Colonic mucosa (tissue), 4 donors: ENCODE measurements around the gene OSTM1. TPM values are rescaled to one million over a fixed set of nuclear protein-coding genes. Genes with fewer than 3 reads are reported as not detected.

Experiments used
- DNase-seq: peaks from one replicate; pipeline ENCODE4 v3.0.0-alpha.2; 2020
- H3K27ac ChIP-seq: fragments of 200-600 bp; one replicate; pipeline ENCODE4 v1.8.0; 2021
- H3K27me3 ChIP-seq: fragments of 200-600 bp; one replicate; pipeline ENCODE4 v1.8.0; 2021
- H3K36me3 ChIP-seq: fragments of 200-600 bp; one replicate; pipeline ENCODE4 v1.8.0; 2021
- H3K4me1 ChIP-seq: fragments of 200-600 bp; one replicate; pipeline ENCODE4 v1.8.0; 2021; ENCODE audit warnings: mild to moderate bottlenecking
- H3K4me3 ChIP-seq: fragments of 200-600 bp; one replicate; pipeline ENCODE4 v1.8.0; 2021
- H3K9ac ChIP-seq, 2 donors: one replicate each; pipeline ENCODE4 v1.7.0; 2013; ENCODE audit warnings: control low read depth in 2 of 2, low read depth in 2 of 2, low read length in 2 of 2
- H3K9me3 ChIP-seq: fragments of 200-600 bp; one replicate; pipeline ENCODE4 v1.8.0; 2021
- intact Hi-C: fragments of 100-400 bp; cut with DNase I; formaldehyde crosslinking; loops from one replicate; pipeline ENCODE4 v1.14.1; 2022
- total RNA-seq, 2 donors: library from RNA; stranded (reverse); fragmentation: NEBNext Ultra II Directional in 1 of 2; extraction: Animal tissue kit (Norgen Biotek cat#: 25700) in 1 of 2; gene quantifications; one replicate each; pipeline ENCODE4 v1.2.1, GENCODE V29; 2021
- TF ChIP-seq, protein P1 (sequence below): fragments of 200-600 bp; IDR thresholded peaks from one replicate; pipeline ENCODE4 v1.8.0; 2022; ENCODE audit warnings: antibody characterized with exemption, mild to moderate bottlenecking
- donor health status: healthy.
- donor health status: DM: no; HTN: no; CAD: no.
- donor health status: DM: no; HTN: no; CAD: no.

Gene OSTM1
- total RNA-seq, 2 donors from 2014 or later: 14.7 to 21.1 TPM

GRCh38 chr6:108068618-108069017 lies 5.9 kb downstream of the OSTM1 start:
- Histone ChIP-seq H3K9me3 (no peaks in the 10 kb centered on the region), H3K27ac (no peak overlapping the region), H3K4me3 (no peak overlapping the region), H3K9ac (no peak overlapping the region), H3K36me3 (no peaks in the 10 kb centered on the region), H3K4me1 (no peaks in the 10 kb centered on the region), H3K27me3 (no peaks in the 10 kb centered on the region)
- TF ChIP-seq, protein P1, sequence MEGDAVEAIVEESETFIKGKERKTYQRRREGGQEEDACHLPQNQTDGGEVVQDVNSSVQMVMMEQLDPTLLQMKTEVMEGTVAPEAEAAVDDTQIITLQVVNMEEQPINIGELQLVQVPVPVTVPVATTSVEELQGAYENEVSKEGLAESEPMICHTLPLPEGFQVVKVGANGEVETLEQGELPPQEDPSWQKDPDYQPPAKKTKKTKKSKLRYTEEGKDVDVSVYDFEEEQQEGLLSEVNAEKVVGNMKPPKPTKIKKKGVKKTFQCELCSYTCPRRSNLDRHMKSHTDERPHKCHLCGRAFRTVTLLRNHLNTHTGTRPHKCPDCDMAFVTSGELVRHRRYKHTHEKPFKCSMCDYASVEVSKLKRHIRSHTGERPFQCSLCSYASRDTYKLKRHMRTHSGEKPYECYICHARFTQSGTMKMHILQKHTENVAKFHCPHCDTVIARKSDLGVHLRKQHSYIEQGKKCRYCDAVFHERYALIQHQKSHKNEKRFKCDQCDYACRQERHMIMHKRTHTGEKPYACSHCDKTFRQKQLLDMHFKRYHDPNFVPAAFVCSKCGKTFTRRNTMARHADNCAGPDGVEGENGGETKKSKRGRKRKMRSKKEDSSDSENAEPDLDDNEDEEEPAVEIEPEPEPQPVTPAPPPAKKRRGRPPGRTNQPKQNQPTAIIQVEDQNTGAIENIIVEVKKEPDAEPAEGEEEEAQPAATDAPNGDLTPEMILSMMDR: no peak
- no peak for DNase-seq
- intact Hi-C loops: no loop called here

DNA sequence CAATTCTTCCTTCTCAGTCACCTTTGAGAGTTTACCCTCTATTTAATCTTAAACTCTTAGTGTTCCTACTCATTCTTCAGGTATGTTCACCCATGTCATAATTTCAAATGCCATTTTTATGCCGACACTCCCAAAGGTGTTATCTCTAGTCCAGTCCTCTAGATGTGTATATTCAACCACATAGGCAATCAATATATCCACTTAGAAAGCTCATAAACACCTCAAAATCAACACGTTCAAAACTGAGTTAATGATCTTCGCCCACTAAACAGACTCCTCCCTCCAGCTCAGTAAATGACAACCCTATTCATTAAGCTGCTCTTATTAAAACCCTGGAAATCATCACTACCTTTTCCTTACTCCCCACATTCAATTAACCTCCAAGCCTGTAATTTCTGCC lies 6.4 kb downstream of the OSTM1 start:
- Histone ChIP-seq H3K36me3 (no peaks in the 10 kb centered on the region), H3K4me1 (no peaks in the 10 kb centered on the region), H3K9ac (no peak overlapping the region), H3K9me3 (no peaks in the 10 kb centered on the region), H3K4me3 (no peak overlapping the region), H3K27me3 (no peaks in the 10 kb centered on the region), H3K27ac (no peak overlapping the region)
- TF ChIP-seq, protein P1: no peak
- intact Hi-C loops: no loop called here
- DNase-seq: no peak

GRCh38 chr6:108052706-108053105 lies 21.8 kb downstream of the OSTM1 start:
- Histone ChIP-seq H3K27ac (no peak overlapping the region), H3K9me3 (no peaks in the 10 kb centered on the region), H3K4me3 (no peak overlapping the region), H3K27me3 (no peaks in the 10 kb centered on the region), H3K9ac (no peak overlapping the region), H3K36me3 (no peaks in the 10 kb centered on the region), H3K4me1 (no peaks in the 10 kb centered on the region)
- DNase-seq: no peak
- intact Hi-C loops: no loop called here
- TF ChIP-seq, protein P1: no peak

DNA sequence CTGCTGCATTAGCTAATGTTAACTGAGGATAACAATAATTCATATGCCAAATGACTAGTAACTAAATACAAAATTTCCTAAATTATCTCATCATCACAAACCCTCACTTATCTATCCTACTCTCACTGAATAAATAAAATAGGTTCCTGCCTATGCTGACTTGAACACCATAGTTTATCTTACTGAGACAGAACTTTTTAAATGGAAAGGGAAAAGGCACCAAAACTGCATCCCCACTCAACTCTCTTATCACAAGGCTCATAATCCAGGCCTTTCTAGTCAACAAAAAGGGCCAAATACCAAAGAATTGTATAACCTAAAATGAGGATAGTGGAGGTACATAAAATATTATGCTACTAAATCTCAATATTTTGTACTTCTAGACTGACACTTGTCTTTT lies 23.1 kb downstream of the OSTM1 start:
- Histone ChIP-seq H3K4me1 (no peaks in the 10 kb centered on the region), H3K36me3 (no peaks in the 10 kb centered on the region), H3K27me3 (no peaks in the 10 kb centered on the region), H3K9ac (no peak overlapping the region), H3K4me3 (no peak overlapping the region), H3K27ac (no peak overlapping the region), H3K9me3 (no peaks in the 10 kb centered on the region)
- DNase-seq: no peak
- TF ChIP-seq, protein P1: no peak
- intact Hi-C loops: loop anchor here (2.0 kb wide), 1 partner anchor 71 kb away; no protein-coding TSS in a partner anchor

DNA sequence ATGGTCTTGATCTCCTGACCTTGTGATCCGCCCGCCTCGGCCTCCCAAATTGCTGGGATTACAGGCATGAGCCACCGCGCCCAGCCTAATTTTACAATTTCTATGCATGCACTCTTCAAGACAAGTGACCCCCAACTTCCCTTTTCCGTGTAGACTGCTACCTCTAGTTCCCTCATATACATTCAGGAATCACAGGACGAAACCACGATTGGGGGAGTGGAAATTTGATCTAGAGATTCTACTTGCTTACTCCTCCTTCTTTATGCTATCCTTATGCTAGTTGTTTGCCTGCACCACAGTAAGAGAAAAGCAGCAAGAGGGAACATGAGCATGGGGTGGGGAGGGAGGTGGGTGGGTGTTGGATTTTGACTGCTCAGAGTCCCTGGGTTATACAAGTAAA lies 34.9 kb downstream of the OSTM1 start:
- Histone ChIP-seq H3K36me3 (no peaks in the 10 kb centered on the region), H3K9me3 (no peaks in the 10 kb centered on the region), H3K27me3 (no peaks in the 10 kb centered on the region), H3K27ac (no peak overlapping the region), H3K4me3 (no peak overlapping the region), H3K9ac (no peak overlapping the region), H3K4me1 (no peaks in the 10 kb centered on the region)
- TF ChIP-seq, protein P1: no peak
- DNase-seq: no peak
- intact Hi-C loops: no loop called here

GRCh38 chr6:108036884-108037283 lies 37.7 kb downstream of the OSTM1 start:
- DNase-seq: no peak
- no peaks in the 10 kb centered on the region for H3K9me3 ChIP-seq
- no peaks in the 10 kb centered on the region for H3K36me3 ChIP-seq
- no peaks in the 10 kb centered on the region for H3K27me3 ChIP-seq
- TF ChIP-seq, protein P1: no peak
- H3K9ac ChIP-seq: no peak overlapping the region
- H3K4me3 ChIP-seq: no peak overlapping the region
- H3K4me1 ChIP-seq: no peaks in the 10 kb centered on the region
- H3K27ac ChIP-seq: no peak overlapping the region
- intact Hi-C loops: no loop called here
